BE2C (cell line): ENCODE data around the gene BRPF3.

Experiments
- DNase-seq: peaks from one replicate; pipeline ENCODE4 v3.0.0-alpha.2; 2020
- H3K27me3 ChIP-seq: fragments of 250-450 bp; sonication (Bioruptor Pico); 2 replicates; pipeline ENCODE4 v1.5.1; 2020; ENCODE audit warnings: mild to moderate bottlenecking
- H3K36me3 ChIP-seq: fragments of 250-450 bp; sonication (Bioruptor Pico); 2 replicates; pipeline ENCODE4 v1.5.1; 2020; ENCODE audit warnings: mild to moderate bottlenecking
- H3K4me1 ChIP-seq: fragments of 250-450 bp; sonication (Bioruptor Pico); 2 replicates; pipeline ENCODE4 v1.5.1; 2020
- H3K4me3 ChIP-seq: 2 replicates; pipeline ENCODE4 v1.5.1; 2011; ENCODE audit warnings: low read depth, low read length
- H3K9me3 ChIP-seq: fragments of 250-450 bp; sonication (Bioruptor Pico); 2 replicates; pipeline ENCODE4 v1.5.1; 2020
- CTCF ChIP-seq: IDR thresholded peaks from 2 replicates; pipeline ENCODE4 v1.5.1; 2012; ENCODE audit warnings: mild to moderate bottlenecking, low read depth, low read length

BRPF3 gene

DNA sequence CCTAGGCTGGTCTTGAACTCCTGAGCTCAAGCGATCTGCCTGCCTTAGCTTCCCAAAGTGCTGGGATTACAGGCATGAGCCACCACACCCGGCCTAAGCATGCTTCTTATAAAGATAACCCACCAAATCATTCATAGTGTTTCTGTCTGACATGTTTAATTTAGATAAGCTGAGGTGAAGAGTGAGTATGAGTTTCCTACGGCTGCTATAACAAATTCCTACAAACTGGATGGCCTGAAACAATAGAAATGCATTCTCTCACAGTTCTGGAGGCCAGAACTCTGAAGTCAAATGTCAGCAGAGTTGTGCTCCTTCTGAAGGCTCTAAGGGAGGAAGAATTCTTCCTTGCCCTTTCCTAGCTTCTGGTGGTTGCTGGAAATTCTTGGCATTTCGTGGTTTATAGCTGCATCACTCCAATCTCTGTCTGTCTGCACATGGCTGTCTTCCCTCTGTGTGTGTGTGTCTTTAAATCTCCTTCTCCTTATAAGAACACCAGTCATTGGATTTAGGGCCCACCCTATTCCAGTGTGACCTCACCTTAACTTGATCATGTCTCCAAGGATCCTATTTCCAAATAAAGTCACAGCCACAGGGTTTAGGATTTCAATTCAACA lies 36.3 kb upstream of the BRPF3 start:
- DNase-seq, result no peak

DNA sequence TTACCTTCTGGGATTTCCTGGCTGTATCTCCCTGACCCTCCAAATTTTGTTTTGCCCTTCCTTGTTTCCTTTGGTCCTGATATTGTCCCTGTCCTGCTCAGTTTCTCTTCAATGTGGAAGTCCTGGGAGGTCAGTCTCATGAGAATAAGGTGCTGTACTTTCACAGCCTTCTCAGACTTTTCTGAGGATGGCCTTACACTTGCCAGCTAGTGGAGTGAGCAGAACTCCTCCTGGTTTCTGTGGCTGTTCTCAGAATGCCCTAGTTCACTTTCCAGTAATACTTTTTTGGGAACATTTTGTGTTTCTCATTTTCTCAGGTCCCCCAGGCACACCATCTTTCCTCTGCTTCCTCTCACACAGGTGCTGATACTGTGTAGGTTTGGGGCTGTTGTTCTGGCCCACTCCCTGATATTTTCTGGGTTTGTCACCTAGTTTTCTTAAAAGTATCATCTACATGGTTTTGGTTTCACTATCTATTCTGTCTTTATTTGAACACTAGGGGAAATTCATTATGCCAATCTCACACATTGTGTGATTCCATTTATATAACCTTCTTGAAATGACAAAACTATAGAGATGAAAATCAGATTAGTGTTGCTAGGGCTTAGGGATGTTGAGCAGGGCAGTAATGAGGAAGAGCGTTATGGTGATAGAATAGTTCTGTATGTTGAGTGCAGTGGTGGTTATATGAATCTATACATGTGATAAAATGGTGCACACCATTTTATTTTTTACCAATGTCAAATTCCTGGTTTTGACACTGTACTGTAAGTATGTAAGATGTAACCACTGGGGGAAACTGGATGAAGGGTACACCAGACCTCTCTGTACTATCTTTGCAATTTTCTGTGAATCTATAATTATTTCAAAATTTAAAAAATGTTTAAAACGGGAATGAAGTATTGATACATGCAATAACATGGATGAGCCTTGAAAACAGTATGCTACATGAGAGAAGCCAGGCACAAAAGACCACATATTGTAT lies 27.2 kb upstream of the BRPF3 start:
- Histone ChIP-seq H3K27me3 (no peaks in the 10 kb centered on the region), H3K36me3 (no peaks in the 10 kb centered on the region), H3K4me3 (no peak overlapping the region), H3K4me1 (no peaks in the 10 kb centered on the region), H3K9me3 (no peaks in the 10 kb centered on the region)
- no peak for DNase-seq
- no peak for TF ChIP-seq CTCF

More for the DNA sequence above, 36.3 kb upstream of the BRPF3 start:
- Histone ChIP-seq H3K4me1 (no peaks in the 10 kb centered on the region), H3K36me3 (no peaks in the 10 kb centered on the region), H3K27me3 (no peaks in the 10 kb centered on the region), H3K9me3 (no peaks in the 10 kb centered on the region), H3K4me3 (no peak overlapping the region)
- no peak for TF ChIP-seq CTCF

- Histone ChIP-seq H3K36me3 (no peaks in the 10 kb centered on the region), H3K4me3 (no peak overlapping the region)
- TF ChIP-seq CTCF, result no peak
These were observed 25.8 kb upstream of the BRPF3 start for GRCh38 chr6:36170704-36171103.

GRCh38 chr6:36171573-36171972 lies 25.0 kb upstream of the BRPF3 start:
- Histone ChIP-seq H3K36me3 (no peaks in the 10 kb centered on the region), H3K9me3 (no peaks in the 10 kb centered on the region), H3K27me3 (no peaks in the 10 kb centered on the region), H3K4me1 (no peaks in the 10 kb centered on the region), H3K4me3 (no peak overlapping the region)
- no peak for TF ChIP-seq CTCF
- DNase-seq, result no peak

More at GRCh38 chr6:36170704-36171103, 25.8 kb upstream of the BRPF3 start:
- DNase-seq, result no peak
- Histone ChIP-seq H3K9me3 (no peaks in the 10 kb centered on the region), H3K4me1 (no peaks in the 10 kb centered on the region), H3K27me3 (no peaks in the 10 kb centered on the region)

DNA sequence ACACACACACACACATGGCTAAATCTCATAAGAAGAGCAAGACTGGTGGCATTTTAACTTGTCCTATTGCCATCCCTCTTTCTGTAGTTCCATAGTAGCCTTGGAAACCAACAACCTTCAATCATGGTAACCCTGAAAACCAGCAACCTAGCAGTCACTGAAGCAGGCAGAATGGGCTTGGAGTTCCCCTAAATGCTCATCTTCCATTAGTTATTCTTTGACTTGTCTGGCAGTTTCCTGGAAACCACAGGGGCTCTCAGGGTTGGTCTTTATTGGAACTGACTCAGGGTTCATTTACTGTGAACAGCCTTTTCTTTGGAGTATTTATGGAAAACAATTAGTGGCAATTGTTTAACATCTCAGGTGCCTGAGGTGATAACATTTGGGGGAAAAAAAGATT lies 19.4 kb upstream of the BRPF3 start:
- H3K9me3 ChIP-seq, result peaks cover 3% of the 10 kb centered on the region
- no peak for DNase-seq

More for the DNA sequence above, 19.4 kb upstream of the BRPF3 start:
- TF ChIP-seq CTCF, result no peak
- Histone ChIP-seq H3K4me1 (no peaks in the 10 kb centered on the region), H3K27me3 (no peaks in the 10 kb centered on the region), H3K4me3 (no peak overlapping the region), H3K36me3 (no peaks in the 10 kb centered on the region)
